ENCODE data around the gene RGS3. TPM values are rescaled to one million over a fixed set of nuclear protein-coding genes. Genes with fewer than 3 reads are reported as not detected.

Gene RGS3
- total RNA-seq, 1 experiment from 2014 or later, result 71.1 TPM

DNA sequence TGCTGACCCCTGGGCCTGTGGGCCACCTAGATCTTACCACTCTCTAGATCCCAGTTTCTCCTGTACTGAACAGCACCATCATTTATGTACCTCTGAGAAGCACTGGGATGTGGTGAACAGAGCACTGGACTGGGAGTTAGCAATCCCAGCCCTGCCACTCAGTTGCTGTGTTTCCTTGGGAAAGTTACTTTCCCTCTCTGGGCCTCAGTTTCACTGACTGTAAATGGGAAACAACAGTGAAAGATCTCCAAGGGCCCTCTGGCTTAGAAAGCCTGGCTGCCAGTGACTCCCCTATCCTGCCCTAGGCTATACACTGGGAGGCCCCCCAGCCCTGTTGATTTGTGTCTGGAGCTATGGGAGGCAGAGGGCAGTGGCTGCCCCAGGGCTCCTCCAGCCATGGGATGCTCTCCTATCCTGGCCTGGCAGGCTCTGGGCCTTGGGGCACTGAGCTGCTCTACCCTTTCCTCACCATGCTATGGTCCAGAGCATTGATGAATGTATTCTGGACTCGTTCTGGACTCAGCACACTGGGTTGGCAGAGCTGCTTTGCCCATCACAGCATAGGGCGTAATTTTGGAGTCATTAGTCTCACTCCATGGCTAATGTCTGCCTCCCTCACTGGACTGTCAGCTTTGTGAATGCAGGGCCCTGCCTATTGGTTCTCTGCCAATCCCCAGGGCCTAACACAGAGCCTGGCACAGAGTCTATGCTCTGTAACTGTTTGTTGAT, 99.3 kb downstream of the RGS3 start:
- no peak overlapping the region for H3K4me3 Mint-ChIP-seq (ENCODE audit: unreplicated experiment)
- H3K9me3 ChIP-seq, result no peaks in the 10 kb centered on the region
- no peaks in the 10 kb centered on the region for H3K36me3 ChIP-seq (ENCODE audit: control insufficient read depth, insufficient read depth, low read length)
- no peak overlapping the region for H3K27ac Mint-ChIP-seq (ENCODE audit: unreplicated experiment)
- no peaks in the 10 kb centered on the region for H3K4me1 ChIP-seq
- no peaks in the 10 kb centered on the region for H3K4me1 Mint-ChIP-seq (ENCODE audit: low read depth, unreplicated experiment)
- POLR2A ChIA-PET, result no interaction called here
- H3K4me3 ChIP-seq (ENCODE audit: low read depth, low read length), result no peak overlapping the region
- no TSS peak for BruUV-seq (replicated peaks)
- DNase-seq, result no peak
- intact Hi-C loops (cut with micrococcal nuclease; ENCODE audit: unreplicated experiment), result no loop called here
- TF ChIP-seq, protein P1, sequence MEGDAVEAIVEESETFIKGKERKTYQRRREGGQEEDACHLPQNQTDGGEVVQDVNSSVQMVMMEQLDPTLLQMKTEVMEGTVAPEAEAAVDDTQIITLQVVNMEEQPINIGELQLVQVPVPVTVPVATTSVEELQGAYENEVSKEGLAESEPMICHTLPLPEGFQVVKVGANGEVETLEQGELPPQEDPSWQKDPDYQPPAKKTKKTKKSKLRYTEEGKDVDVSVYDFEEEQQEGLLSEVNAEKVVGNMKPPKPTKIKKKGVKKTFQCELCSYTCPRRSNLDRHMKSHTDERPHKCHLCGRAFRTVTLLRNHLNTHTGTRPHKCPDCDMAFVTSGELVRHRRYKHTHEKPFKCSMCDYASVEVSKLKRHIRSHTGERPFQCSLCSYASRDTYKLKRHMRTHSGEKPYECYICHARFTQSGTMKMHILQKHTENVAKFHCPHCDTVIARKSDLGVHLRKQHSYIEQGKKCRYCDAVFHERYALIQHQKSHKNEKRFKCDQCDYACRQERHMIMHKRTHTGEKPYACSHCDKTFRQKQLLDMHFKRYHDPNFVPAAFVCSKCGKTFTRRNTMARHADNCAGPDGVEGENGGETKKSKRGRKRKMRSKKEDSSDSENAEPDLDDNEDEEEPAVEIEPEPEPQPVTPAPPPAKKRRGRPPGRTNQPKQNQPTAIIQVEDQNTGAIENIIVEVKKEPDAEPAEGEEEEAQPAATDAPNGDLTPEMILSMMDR (IDR thresholded peaks at IDR 0.05; ENCODE audit: insufficient read depth in 1 of 2, low read depth in 1 of 2, low read length in 1 of 2, severe bottlenecking in 1 of 2, unreplicated experiment in 1 of 2), result no peak
- no peaks in the 10 kb centered on the region for H3K27me3 Mint-ChIP-seq (ENCODE audit: insufficient read depth, unreplicated experiment)
- peaks cover 8% of the 10 kb centered on the region for H3K36me3 Mint-ChIP-seq (ENCODE audit: insufficient read depth, unreplicated experiment)
- H3K27me3 ChIP-seq (replicated peaks; ENCODE audit: control insufficient read depth, insufficient read depth, low read length), result no peaks in the 10 kb centered on the region
- H3K9me3 Mint-ChIP-seq (ENCODE audit: unreplicated experiment), result no peaks in the 10 kb centered on the region
- CTCF ChIA-PET, result no interaction called here

GRCh38 chr9:113563826-113564497, 100.4 kb downstream of the RGS3 start:
- H3K4me1 ChIP-seq, result no peaks in the 10 kb centered on the region
- no peaks in the 10 kb centered on the region for H3K9me3 Mint-ChIP-seq (ENCODE audit: unreplicated experiment)
- peaks cover 8% of the 10 kb centered on the region for H3K36me3 Mint-ChIP-seq (ENCODE audit: insufficient read depth, unreplicated experiment)
- ChIA-PET CTCF (no interaction called here), POLR2A (no interaction called here)
- H3K4me1 Mint-ChIP-seq (ENCODE audit: low read depth, unreplicated experiment), result no peaks in the 10 kb centered on the region
- intact Hi-C loops (cut with micrococcal nuclease; ENCODE audit: unreplicated experiment), result no loop called here
- H3K27ac Mint-ChIP-seq (ENCODE audit: unreplicated experiment), result no peak overlapping the region
- BruUV-seq (replicated peaks), result no TSS peak
- no peaks in the 10 kb centered on the region for H3K9me3 ChIP-seq
- H3K27me3 Mint-ChIP-seq (ENCODE audit: insufficient read depth, unreplicated experiment), result no peaks in the 10 kb centered on the region
- H3K36me3 ChIP-seq (ENCODE audit: control insufficient read depth, insufficient read depth, low read length), result no peaks in the 10 kb centered on the region
- DNase-seq, result no peak
- no peak overlapping the region for H3K4me3 ChIP-seq (ENCODE audit: low read depth, low read length)
- no peaks in the 10 kb centered on the region for H3K27me3 ChIP-seq (replicated peaks; ENCODE audit: control insufficient read depth, insufficient read depth, low read length)
- TF ChIP-seq, protein P1 (IDR thresholded peaks at IDR 0.05; ENCODE audit: insufficient read depth in 1 of 2, low read depth in 1 of 2, low read length in 1 of 2, severe bottlenecking in 1 of 2, unreplicated experiment in 1 of 2), result no peak
- H3K4me3 Mint-ChIP-seq (ENCODE audit: unreplicated experiment), result no peak overlapping the region

DNA sequence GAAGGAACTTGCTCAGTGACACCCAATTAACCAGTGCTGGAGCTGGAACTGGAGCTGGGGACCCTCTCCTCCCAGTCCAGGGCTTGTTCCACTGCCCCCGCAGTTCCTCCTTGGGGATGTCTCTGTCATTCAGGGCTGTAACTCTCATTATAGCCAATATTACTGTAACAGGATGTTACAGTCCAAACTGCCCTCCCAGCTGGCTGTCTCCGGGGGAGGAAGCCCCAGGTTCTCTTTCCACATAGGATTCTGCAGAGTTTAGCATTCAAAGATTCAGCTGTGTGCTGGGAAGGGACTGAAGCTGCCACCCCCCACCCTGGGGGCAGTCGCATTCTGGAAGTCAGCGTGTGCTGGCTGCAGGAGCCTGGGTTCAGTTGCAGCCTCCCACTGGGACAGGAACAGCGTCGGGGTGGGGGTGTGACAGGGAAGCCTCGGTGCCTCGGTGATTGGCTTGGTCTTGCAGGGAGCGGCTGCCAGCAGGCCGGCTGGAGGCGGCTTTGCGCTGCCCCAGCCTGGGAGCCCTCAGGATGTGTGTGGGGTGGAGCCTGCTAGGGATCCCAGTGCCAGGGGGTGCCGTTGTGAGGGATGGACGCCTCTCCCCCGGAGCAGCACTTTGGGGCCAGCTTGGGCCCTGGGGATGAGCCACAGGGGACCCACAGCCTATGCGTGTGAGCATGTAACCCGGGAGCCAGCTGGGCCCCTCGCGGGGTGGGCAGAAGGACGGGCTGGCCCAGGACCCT, 101.1 kb downstream of the RGS3 start:
- no peak for DNase-seq
- H3K4me1 ChIP-seq, result no peaks in the 10 kb centered on the region
- no peaks in the 10 kb centered on the region for H3K9me3 Mint-ChIP-seq (ENCODE audit: unreplicated experiment)
- no peak overlapping the region for H3K4me3 Mint-ChIP-seq (ENCODE audit: unreplicated experiment)
- BruUV-seq (replicated peaks), result no TSS peak
- TF ChIP-seq, protein P1 (IDR thresholded peaks at IDR 0.05; ENCODE audit: insufficient read depth in 1 of 2, low read depth in 1 of 2, low read length in 1 of 2, severe bottlenecking in 1 of 2, unreplicated experiment in 1 of 2), result no peak
- peak overlapping the region; percentile 16 for H3K27ac Mint-ChIP-seq (ENCODE audit: unreplicated experiment)
- intact Hi-C loops (cut with micrococcal nuclease; ENCODE audit: unreplicated experiment), result no loop called here
- H3K36me3 ChIP-seq (ENCODE audit: control insufficient read depth, insufficient read depth, low read length), result no peaks in the 10 kb centered on the region
- POLR2A ChIA-PET, result no interaction called here
- no peaks in the 10 kb centered on the region for H3K27me3 Mint-ChIP-seq (ENCODE audit: insufficient read depth, unreplicated experiment)
- H3K9me3 ChIP-seq, result no peaks in the 10 kb centered on the region
- H3K36me3 Mint-ChIP-seq (ENCODE audit: insufficient read depth, unreplicated experiment), result peaks cover 8% of the 10 kb centered on the region
- no peaks in the 10 kb centered on the region for H3K4me1 Mint-ChIP-seq (ENCODE audit: low read depth, unreplicated experiment)
- no peaks in the 10 kb centered on the region for H3K27me3 ChIP-seq (replicated peaks; ENCODE audit: control insufficient read depth, insufficient read depth, low read length)
- CTCF ChIA-PET, result interaction anchor here (0.6 kb wide), 1 partner anchor 80 kb away, joined by 3 read pairs; no protein-coding TSS in a partner anchor
- no peak overlapping the region for H3K4me3 ChIP-seq (ENCODE audit: low read depth, low read length)
